A673 (cell line): ENCODE data around the gene IRX5.

Experiments
- EZH2 ChIP-seq: fragments of 200-600 bp; sonication (generic); IDR thresholded peaks from 2 replicates; pipeline ENCODE4 v1.6.1; 2017; ENCODE audit warnings: borderline replicate concordance, low read depth, mild to moderate bottlenecking, mixed read lengths, antibody characterized with exemption, low read length; ENCODE audit not compliant: poor library complexity, severe bottlenecking
- TF ChIP-seq, protein P1 (sequence below): fragments of 300-800, 200-600 bp; sonication (generic); conservative IDR thresholded peaks from 2 replicates; pipeline ENCODE4 v1.5.1; 2017; ENCODE audit warnings: low read depth, mild to moderate bottlenecking, antibody characterized with exemption, low read length, moderate library complexity, mixed read lengths

DNA sequence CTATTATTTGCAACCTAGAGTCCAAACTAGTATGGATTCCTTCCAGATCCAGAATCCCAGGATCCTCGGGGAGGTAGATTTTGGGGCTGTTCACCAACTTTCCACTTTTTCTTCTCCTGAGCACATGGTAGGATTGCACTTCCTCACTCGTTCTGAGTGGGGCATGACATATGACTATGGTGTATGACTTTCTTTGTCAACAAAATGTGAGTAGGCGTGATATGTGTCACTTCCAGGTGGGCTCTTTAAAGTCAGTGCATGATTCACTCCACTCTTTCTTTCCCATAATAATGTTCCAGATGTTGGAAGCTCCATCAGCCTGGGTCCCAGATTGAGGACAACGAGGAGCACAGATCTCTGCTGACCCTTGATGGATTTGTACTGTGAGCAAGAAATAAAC, 21.5 kb downstream of the IRX5 start:
- TF ChIP-seq, protein P1, sequence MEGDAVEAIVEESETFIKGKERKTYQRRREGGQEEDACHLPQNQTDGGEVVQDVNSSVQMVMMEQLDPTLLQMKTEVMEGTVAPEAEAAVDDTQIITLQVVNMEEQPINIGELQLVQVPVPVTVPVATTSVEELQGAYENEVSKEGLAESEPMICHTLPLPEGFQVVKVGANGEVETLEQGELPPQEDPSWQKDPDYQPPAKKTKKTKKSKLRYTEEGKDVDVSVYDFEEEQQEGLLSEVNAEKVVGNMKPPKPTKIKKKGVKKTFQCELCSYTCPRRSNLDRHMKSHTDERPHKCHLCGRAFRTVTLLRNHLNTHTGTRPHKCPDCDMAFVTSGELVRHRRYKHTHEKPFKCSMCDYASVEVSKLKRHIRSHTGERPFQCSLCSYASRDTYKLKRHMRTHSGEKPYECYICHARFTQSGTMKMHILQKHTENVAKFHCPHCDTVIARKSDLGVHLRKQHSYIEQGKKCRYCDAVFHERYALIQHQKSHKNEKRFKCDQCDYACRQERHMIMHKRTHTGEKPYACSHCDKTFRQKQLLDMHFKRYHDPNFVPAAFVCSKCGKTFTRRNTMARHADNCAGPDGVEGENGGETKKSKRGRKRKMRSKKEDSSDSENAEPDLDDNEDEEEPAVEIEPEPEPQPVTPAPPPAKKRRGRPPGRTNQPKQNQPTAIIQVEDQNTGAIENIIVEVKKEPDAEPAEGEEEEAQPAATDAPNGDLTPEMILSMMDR, result no peak
- no peak for TF ChIP-seq EZH2
